ENCODE measurements around the gene CYP4F8. TPM values are rescaled to one million over a fixed set of nuclear protein-coding genes. Genes with fewer than 3 reads are reported as not detected.
"Not testable (repeated sequence)": the region's sequence is repeated elsewhere in the genome, so short reads cannot be mapped to it uniquely, and the experiment has no call there.

CYP4F8 gene
- total RNA-seq, 1 donor from 2014 or later = not detected

GRCh38 chr19:15675560-15675959 is 60.5 kb downstream of the CYP4F8 start:
- no peaks in the 10 kb centered on the region for H3K27me3 ChIP-seq
- no peak for TF ChIP-seq CTCF (IDR thresholded peaks at IDR 0.05)
- H3K4me3 ChIP-seq = no peak overlapping the region
- DNase-seq (ENCODE audit: low spot score in 2 of 2) = no peak
- H3K4me1 ChIP-seq = no peaks in the 10 kb centered on the region
- no peaks in the 10 kb centered on the region for H3K9me3 ChIP-seq
- no peak overlapping the region for H3K27ac ChIP-seq
- intact Hi-C loops (cut with DNase I) = no loop called here
- H3K36me3 ChIP-seq = no peaks in the 10 kb centered on the region

DNA sequence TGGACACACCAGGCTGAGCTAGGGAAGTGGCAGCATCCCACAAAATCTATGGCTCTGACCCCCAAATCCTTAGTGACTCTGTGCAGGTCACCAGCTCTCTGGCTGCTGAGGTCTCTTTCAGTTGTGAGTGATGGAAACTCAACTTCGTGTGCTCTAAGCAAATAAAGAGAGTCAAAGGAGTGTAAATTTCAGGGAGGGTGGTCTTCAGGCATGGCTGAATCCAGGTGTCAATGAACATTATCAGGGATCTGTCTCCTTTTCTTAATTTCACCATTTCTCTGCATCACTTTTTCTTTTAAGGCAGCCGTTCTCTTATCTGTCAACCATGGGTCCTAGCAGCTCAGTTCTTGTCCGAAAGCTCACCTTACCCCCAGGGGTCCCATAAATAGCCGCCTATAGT is 64.1 kb downstream of the CYP4F8 start:
- Histone ChIP-seq H3K9me3 (no peaks in the 10 kb centered on the region), H3K27me3 (no peaks in the 10 kb centered on the region), H3K36me3 (no peaks in the 10 kb centered on the region), H3K4me1 (no peaks in the 10 kb centered on the region), H3K4me3 (no peak overlapping the region), H3K27ac (no peak overlapping the region)
- no peak for TF ChIP-seq CTCF (IDR thresholded peaks at IDR 0.05)
- DNase-seq (ENCODE audit: low spot score in 2 of 2) = no peak
- intact Hi-C loops (cut with DNase I) = no loop called here

DNA sequence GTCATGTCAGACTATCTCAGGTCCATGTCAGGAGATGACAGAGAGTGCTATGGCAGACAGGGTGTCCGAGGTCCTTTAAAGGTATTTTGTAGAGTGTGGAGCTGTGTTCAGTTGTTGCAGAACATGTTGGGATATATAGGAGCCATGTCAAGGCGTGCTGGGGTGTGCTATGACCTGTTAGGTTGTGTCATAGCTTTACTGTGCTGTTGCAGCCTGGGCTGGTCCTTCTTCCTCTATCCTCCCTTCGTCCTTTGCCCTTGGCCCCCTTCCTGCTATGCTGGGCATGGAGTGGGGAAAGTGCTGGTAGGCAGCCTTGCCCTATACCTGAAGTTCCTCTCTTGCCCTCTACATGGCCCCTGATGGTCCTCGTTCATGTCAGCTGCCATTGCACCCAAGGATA is 64.8 kb downstream of the CYP4F8 start:
- H3K9me3 ChIP-seq; H3K27ac ChIP-seq; DNase-seq (ENCODE audit: low spot score in 2 of 2); H3K36me3 ChIP-seq; intact Hi-C loops (cut with DNase I); H3K27me3 ChIP-seq; H3K4me3 ChIP-seq; H3K4me1 ChIP-seq: not testable (repeated sequence)

Other genes starting within 250 kb of the CYP4F8 start
- 17.0 TPM for gene AKAP8, start 235.4 kb upstream of the CYP4F8 start, total RNA-seq
- gene AKAP8L, start 196.2 kb upstream of the CYP4F8 start, total RNA-seq = 143 TPM
- gene WIZ, start 165.3 kb upstream of the CYP4F8 start, total RNA-seq = 90.4 TPM
- 4.4 TPM for gene RASAL3, start 150.7 kb upstream of the CYP4F8 start, total RNA-seq
- not detected for gene PGLYRP2, start 135.7 kb upstream of the CYP4F8 start, total RNA-seq
- not detected for gene CYP4F22, start 106.7 kb upstream of the CYP4F8 start, total RNA-seq
- gene CYP4F3, start 25.7 kb downstream of the CYP4F8 start, total RNA-seq = not detected
- gene CYP4F12, start 57.9 kb downstream of the CYP4F8 start, total RNA-seq = 17.2 TPM
- not detected for gene OR10H2, start 112.8 kb downstream of the CYP4F8 start, total RNA-seq
- not detected for gene OR10H3, start 122.8 kb downstream of the CYP4F8 start, total RNA-seq
- gene OR10H5, start 172.4 kb downstream of the CYP4F8 start, total RNA-seq = not detected
- gene OR10H1, start 200.4 kb downstream of the CYP4F8 start, total RNA-seq = not detected

All from ascending aorta (tissue), 2 donors.